AG10803 (cell line): ENCODE results near the gene GYS1.

Experiments used
- DNase-seq: peaks from one replicate; pipeline ENCODE4 v3.0.0; 2010; ENCODE audit warnings: low read depth
- H3K4me3 ChIP-seq: 2 replicates; pipeline ENCODE4 v1.5.1; 2011; ENCODE audit warnings: mild to moderate bottlenecking, low read length, control low read depth
- CTCF ChIP-seq: conservative IDR thresholded peaks from 2 replicates; pipeline ENCODE4 v1.5.1; 2011; ENCODE audit warnings: mild to moderate bottlenecking, low read length, control low read depth, inconsistent platforms

Gene GYS1

GRCh38 chr19:48970923-48971395 lies 22.1 kb downstream of the GYS1 start:
- peak; percentile 90 for TF ChIP-seq CTCF
- no peak overlapping the region for H3K4me3 ChIP-seq
- peak; percentile 66 for DNase-seq

- DNase-seq: no peak
- no peak overlapping the region for H3K4me3 ChIP-seq
- no peak for TF ChIP-seq CTCF
These were observed 22.9 kb downstream of the GYS1 start for GRCh38 chr19:48970139-48970766.

GRCh38 chr19:48969276-48970138 lies 23.6 kb downstream of the GYS1 start:
- no peak for DNase-seq
- H3K4me3 ChIP-seq: no peak overlapping the region
- no peak for TF ChIP-seq CTCF

- DNase-seq: no peak
- no peak for TF ChIP-seq CTCF
- H3K4me3 ChIP-seq: no peak overlapping the region
These were observed 24.3 kb downstream of the GYS1 start for GRCh38 chr19:48968813-48969218.

- no peak overlapping the region for H3K4me3 ChIP-seq
- no peak for TF ChIP-seq CTCF
- peak; percentile 61 for DNase-seq
These were observed 24.9 kb downstream of the GYS1 start for GRCh38 chr19:48968179-48968661.

- peak overlapping the region; percentile 100 for H3K4me3 ChIP-seq
- peak; percentile 71 for DNase-seq
- TF ChIP-seq CTCF: no peak
These were observed 25.5 kb downstream of the GYS1 start for GRCh38 chr19:48967346-48968178.
